ENCODE results near the gene JMJD4.

Gene JMJD4

DNA sequence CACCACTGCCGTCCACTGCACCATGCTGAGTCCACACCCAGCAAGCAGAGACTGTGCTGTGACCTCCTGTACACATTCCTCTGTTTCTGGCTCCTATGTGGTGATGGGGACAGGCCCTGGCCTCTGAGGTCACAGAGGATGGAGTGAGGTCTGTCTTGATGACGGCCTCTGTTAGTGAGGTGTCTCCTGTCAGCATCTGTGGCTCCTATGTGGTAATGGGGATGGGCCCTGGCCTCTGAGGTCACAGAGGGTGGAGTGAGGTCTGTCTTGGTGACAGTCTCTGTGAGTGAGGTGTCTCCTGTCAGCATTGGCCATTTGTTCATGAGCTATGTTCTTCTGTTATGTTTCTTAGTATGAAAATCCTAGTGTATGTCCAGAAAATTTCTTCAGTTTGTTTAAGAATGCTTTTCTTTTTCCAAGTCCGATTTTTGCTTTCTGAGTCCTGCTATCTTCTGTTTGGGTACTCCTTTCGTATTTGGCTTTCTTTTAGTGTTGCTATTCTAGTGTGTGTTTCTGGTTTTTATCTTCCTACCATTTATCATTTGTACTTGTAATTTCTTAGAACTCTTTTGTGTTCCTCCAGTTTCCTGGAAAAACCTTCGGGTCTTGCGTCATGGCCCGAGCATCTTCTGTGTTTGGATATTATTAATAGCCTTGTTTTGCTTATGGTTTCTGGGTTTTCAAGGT lies 13.5 kb upstream of the JMJD4 start:
- Histone ChIP-seq H3K9ac (ENCODE audit: low read depth, low read length) (no peak overlapping the region), H2AFZ (ENCODE audit: low read depth, low read length) (no peak overlapping the region), H3K9me3 (ENCODE audit: insufficient read depth, low read length, severe bottlenecking) (no peaks in the 10 kb centered on the region), H3K4me1 (ENCODE audit: insufficient read depth, low read length) (no peaks in the 10 kb centered on the region), H3K4me2 (ENCODE audit: insufficient read depth, low read length) (no peak overlapping the region), H3K27ac (ENCODE audit: low read length) (no peak overlapping the region), H3K4me3 (ENCODE audit: low read depth in 1 of 2, low read length in 2 of 2) (no peak overlapping the region), H3K79me2 (ENCODE audit: insufficient read depth, low read length) (peaks cover 70% of the 10 kb centered on the region), H3K27me3 (ENCODE audit: insufficient read depth, low read length, poor library complexity) (no peaks in the 10 kb centered on the region), H4K20me1 (ENCODE audit: insufficient read depth, low read length) (peaks cover 66% of the 10 kb centered on the region), H3K36me3 (ENCODE audit: insufficient read depth, low read length) (peaks cover 59% of the 10 kb centered on the region)
- DNase-seq, result no peak
- no peak for ATAC-seq (ENCODE audit: insufficient read depth, low read depth)
- no peak for TF ChIP-seq EZH2 (IDR thresholded peaks at IDR 0.05; ENCODE audit: borderline replicate concordance, low read depth, low read length, severe bottlenecking)
- TF ChIP-seq, protein P1, sequence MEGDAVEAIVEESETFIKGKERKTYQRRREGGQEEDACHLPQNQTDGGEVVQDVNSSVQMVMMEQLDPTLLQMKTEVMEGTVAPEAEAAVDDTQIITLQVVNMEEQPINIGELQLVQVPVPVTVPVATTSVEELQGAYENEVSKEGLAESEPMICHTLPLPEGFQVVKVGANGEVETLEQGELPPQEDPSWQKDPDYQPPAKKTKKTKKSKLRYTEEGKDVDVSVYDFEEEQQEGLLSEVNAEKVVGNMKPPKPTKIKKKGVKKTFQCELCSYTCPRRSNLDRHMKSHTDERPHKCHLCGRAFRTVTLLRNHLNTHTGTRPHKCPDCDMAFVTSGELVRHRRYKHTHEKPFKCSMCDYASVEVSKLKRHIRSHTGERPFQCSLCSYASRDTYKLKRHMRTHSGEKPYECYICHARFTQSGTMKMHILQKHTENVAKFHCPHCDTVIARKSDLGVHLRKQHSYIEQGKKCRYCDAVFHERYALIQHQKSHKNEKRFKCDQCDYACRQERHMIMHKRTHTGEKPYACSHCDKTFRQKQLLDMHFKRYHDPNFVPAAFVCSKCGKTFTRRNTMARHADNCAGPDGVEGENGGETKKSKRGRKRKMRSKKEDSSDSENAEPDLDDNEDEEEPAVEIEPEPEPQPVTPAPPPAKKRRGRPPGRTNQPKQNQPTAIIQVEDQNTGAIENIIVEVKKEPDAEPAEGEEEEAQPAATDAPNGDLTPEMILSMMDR (IDR thresholded peaks at IDR 0.05; ENCODE audit: borderline replicate concordance, extremely low read depth, low read length, poor library complexity, severe bottlenecking), result no peak

DNA sequence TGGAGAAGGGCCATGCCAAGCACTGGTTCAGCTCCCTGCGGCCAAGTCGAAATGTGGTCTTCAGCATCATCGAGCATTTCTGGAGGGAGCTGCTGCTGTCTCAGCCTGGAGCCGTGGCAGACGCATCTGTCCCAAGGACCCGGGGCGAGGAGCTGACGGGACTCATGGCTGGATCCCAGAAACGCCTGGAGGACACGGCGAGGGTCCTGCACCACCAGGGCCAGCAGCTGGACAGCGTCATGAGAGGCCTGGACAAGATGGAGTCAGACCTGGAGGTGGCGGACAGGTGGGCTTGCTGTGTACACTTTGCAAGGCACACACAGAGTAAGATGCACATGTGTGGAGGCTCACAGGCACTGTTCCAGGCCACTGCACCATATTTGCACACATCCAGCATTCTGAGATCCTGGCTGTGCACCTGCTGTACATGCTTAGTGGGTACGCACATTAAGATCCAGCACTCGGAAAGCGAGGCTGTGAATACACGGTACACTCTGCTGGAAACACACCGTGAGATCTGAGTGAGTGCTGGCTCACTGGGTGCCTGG lies 12.9 kb upstream of the JMJD4 start:
- TF ChIP-seq, protein P1 (IDR thresholded peaks at IDR 0.05; ENCODE audit: borderline replicate concordance, extremely low read depth, low read length, poor library complexity, severe bottlenecking), result no peak
- no peak for TF ChIP-seq EZH2 (IDR thresholded peaks at IDR 0.05; ENCODE audit: borderline replicate concordance, low read depth, low read length, severe bottlenecking)
- Histone ChIP-seq H3K4me3 (ENCODE audit: low read depth in 1 of 2, low read length in 2 of 2) (no peak overlapping the region), H3K4me2 (ENCODE audit: insufficient read depth, low read length) (no peak overlapping the region), H3K36me3 (ENCODE audit: insufficient read depth, low read length) (peaks cover 53% of the 10 kb centered on the region), H3K79me2 (ENCODE audit: insufficient read depth, low read length) (peaks cover 71% of the 10 kb centered on the region), H3K9ac (ENCODE audit: low read depth, low read length) (no peak overlapping the region), H2AFZ (ENCODE audit: low read depth, low read length) (no peak overlapping the region), H3K9me3 (ENCODE audit: insufficient read depth, low read length, severe bottlenecking) (no peaks in the 10 kb centered on the region), H4K20me1 (ENCODE audit: insufficient read depth, low read length) (peaks cover 66% of the 10 kb centered on the region), H3K27me3 (ENCODE audit: insufficient read depth, low read length, poor library complexity) (no peaks in the 10 kb centered on the region), H3K4me1 (ENCODE audit: insufficient read depth, low read length) (no peaks in the 10 kb centered on the region), H3K27ac (ENCODE audit: low read length) (no peak overlapping the region)
- DNase-seq, result no peak
- no peak for ATAC-seq (ENCODE audit: insufficient read depth, low read depth)

DNA sequence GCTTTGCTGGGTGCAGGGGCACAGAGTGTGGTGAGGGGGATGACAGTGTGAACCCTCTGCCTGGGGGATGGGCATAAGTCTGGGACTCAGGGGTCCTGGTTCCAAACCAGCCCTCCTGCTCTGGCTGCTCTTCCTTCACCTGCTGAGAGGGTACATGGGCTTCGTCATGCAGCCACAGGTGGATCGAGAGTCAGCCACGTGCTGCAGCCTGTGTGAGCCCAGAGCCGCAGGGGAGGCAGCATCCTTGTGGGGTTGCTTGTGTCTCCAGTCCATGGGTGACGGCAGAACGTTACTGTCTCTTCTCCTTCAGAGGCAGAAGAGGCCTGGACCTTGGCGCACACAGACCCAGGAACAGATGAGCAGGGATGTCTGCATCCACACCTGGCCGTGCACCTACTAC lies 12.3 kb upstream of the JMJD4 start:
- Histone ChIP-seq H3K79me2 (ENCODE audit: insufficient read depth, low read length) (peaks cover 73% of the 10 kb centered on the region), H3K9ac (ENCODE audit: low read depth, low read length) (no peak overlapping the region), H2AFZ (ENCODE audit: low read depth, low read length) (no peak overlapping the region), H3K36me3 (ENCODE audit: insufficient read depth, low read length) (peaks cover 50% of the 10 kb centered on the region), H3K4me2 (ENCODE audit: insufficient read depth, low read length) (no peak overlapping the region), H3K4me1 (ENCODE audit: insufficient read depth, low read length) (no peaks in the 10 kb centered on the region), H3K27ac (ENCODE audit: low read length) (no peak overlapping the region), H3K4me3 (ENCODE audit: low read depth in 1 of 2, low read length in 2 of 2) (no peak overlapping the region), H4K20me1 (ENCODE audit: insufficient read depth, low read length) (peaks cover 71% of the 10 kb centered on the region), H3K9me3 (ENCODE audit: insufficient read depth, low read length, severe bottlenecking) (no peaks in the 10 kb centered on the region), H3K27me3 (ENCODE audit: insufficient read depth, low read length, poor library complexity) (no peaks in the 10 kb centered on the region)
- ATAC-seq (ENCODE audit: insufficient read depth, low read depth) (no peak), DNase-seq (no peak)
- TF ChIP-seq EZH2 (IDR thresholded peaks at IDR 0.05; ENCODE audit: borderline replicate concordance, low read depth, low read length, severe bottlenecking), result no peak
- TF ChIP-seq, protein P1 (IDR thresholded peaks at IDR 0.05; ENCODE audit: borderline replicate concordance, extremely low read depth, low read length, poor library complexity, severe bottlenecking), result no peak

Data from DND-41 (cell line).